SKM-1 (cell line): ENCODE data around the gene CPD.
A peak's percentile ranks its signal among the peaks of the same experiment; 100 is the strongest.
"Not testable (repeated sequence)": the region's sequence is repeated elsewhere in the genome, so short reads cannot be mapped to it uniquely, and the experiment has no call there.

Experiments used
- DNase-seq: peaks from one replicate; lab custom pipeline; 2025; ENCODE audit not compliant: unreplicated experiment; lab: John Stamatoyannopoulos, UW

CPD gene

GRCh38 chr17:30422171-30422570 is 43.4 kb downstream of the CPD start:
- peak; percentile 5 for DNase-seq

- no peak for DNase-seq
Measured at GRCh38 chr17:30424471-30424870, 45.7 kb downstream of the CPD start.

- DNase-seq = no peak
Measured at GRCh38 chr17:30426292-30426691, 47.6 kb downstream of the CPD start.

GRCh38 chr17:30427611-30428010 is 48.9 kb downstream of the CPD start:
- DNase-seq = no peak

- no peak for DNase-seq
Measured at GRCh38 chr17:30429155-30429554, 50.4 kb downstream of the CPD start.

GRCh38 chr17:30433514-30433913 is 54.8 kb downstream of the CPD start:
- DNase-seq = no peak

- no peak for DNase-seq
Measured at GRCh38 chr17:30436729-30437128, 58.0 kb downstream of the CPD start.

GRCh38 chr17:30443721-30444120 is 65.0 kb downstream of the CPD start:
- DNase-seq = no peak

GRCh38 chr17:30446640-30447039 is 67.9 kb downstream of the CPD start:
- DNase-seq = not testable (repeated sequence)

- DNase-seq = no peak
Measured at GRCh38 chr17:30449480-30449879, 70.8 kb downstream of the CPD start.

GRCh38 chr17:30450125-30451027 is 71.6 kb downstream of the CPD start:
- DNase-seq = no peak

GRCh38 chr17:30454635-30455034 is 75.9 kb downstream of the CPD start:
- no peak for DNase-seq

GRCh38 chr17:30458371-30458770 is 79.6 kb downstream of the CPD start:
- DNase-seq = no peak

- not testable (repeated sequence) for DNase-seq
Measured at GRCh38 chr17:30458797-30459413, 80.2 kb downstream of the CPD start.

- no peak for DNase-seq
Measured at GRCh38 chr17:30468465-30468864, 89.7 kb downstream of the CPD start.

- DNase-seq = no peak
Measured at GRCh38 chr17:30472238-30472890, 93.6 kb downstream of the CPD start.

- DNase-seq = no peak
Measured at GRCh38 chr17:30475206-30475605, 96.5 kb downstream of the CPD start.

GRCh38 chr17:30476726-30477082 is 98.0 kb downstream of the CPD start:
- DNase-seq = no peak

- DNase-seq = peak; percentile 85
Measured at GRCh38 chr17:30477083-30477773, 98.5 kb downstream of the CPD start, which contains the start of gene GOSR1. GOSR1 (plus strand) TSS chr17:30477408; CDS start chr17:30477434, 26 bp downstream.

- no peak for DNase-seq
Measured at GRCh38 chr17:30477774-30478115, 99.0 kb downstream of the CPD start.

GRCh38 chr17:30482555-30482954 is 103.8 kb downstream of the CPD start:
- no peak for DNase-seq
